ENCODE data around the gene RIPPLY1.

RIPPLY1 gene

GRCh38 chrX:106903291-106903824 is at the start of gene RIPPLY1:
RIPPLY1 (minus strand) TSS chrX:106903341; CDS start chrX:106903287, 54 bp downstream.
- DNase-seq (ENCODE audit: low read depth in 1 of 2, low spot score in 1 of 2), result no peak
- no peak for TF ChIP-seq JUND (IDR thresholded peaks at IDR 0.05; ENCODE audit: low read depth)
- in situ Hi-C loops (cut with HindIII; ENCODE audit: low pct_unique_long_range_greater_than_20kb, low sequenced_read_pairs), result no loop called here

GRCh38 chrX:106952538-106952937 is 49.4 kb upstream of the RIPPLY1 start:
- no peak for TF ChIP-seq JUND (IDR thresholded peaks at IDR 0.05; ENCODE audit: low read depth)
- DNase-seq (ENCODE audit: low read depth in 1 of 2, low spot score in 1 of 2), result no peak
- in situ Hi-C loops (cut with HindIII; ENCODE audit: low pct_unique_long_range_greater_than_20kb, low sequenced_read_pairs), result no loop called here

- in situ Hi-C loops (cut with HindIII; ENCODE audit: low pct_unique_long_range_greater_than_20kb, low sequenced_read_pairs), result no loop called here
- no peak for TF ChIP-seq JUND (IDR thresholded peaks at IDR 0.05; ENCODE audit: low read depth)
Observed at GRCh38 chrX:106952089-106952488, 48.9 kb upstream of the RIPPLY1 start.

GRCh38 chrX:106951230-106951629 is 48.1 kb upstream of the RIPPLY1 start:
- no peak for TF ChIP-seq JUND (IDR thresholded peaks at IDR 0.05; ENCODE audit: low read depth)
- in situ Hi-C loops (cut with HindIII; ENCODE audit: low pct_unique_long_range_greater_than_20kb, low sequenced_read_pairs), result no loop called here
- DNase-seq (ENCODE audit: low read depth in 1 of 2, low spot score in 1 of 2), result no peak

More at GRCh38 chrX:106952089-106952488, 48.9 kb upstream of the RIPPLY1 start:
- DNase-seq (ENCODE audit: low read depth in 1 of 2, low spot score in 1 of 2), result no peak

GRCh38 chrX:106950381-106950780 is 47.2 kb upstream of the RIPPLY1 start:
- TF ChIP-seq JUND (IDR thresholded peaks at IDR 0.05; ENCODE audit: low read depth), result no peak
- DNase-seq (ENCODE audit: low read depth in 1 of 2, low spot score in 1 of 2), result no peak
- in situ Hi-C loops (cut with HindIII; ENCODE audit: low pct_unique_long_range_greater_than_20kb, low sequenced_read_pairs), result no loop called here

GRCh38 chrX:106949366-106949765 is 46.2 kb upstream of the RIPPLY1 start:
- DNase-seq (ENCODE audit: low read depth in 1 of 2, low spot score in 1 of 2), result no peak
- no peak for TF ChIP-seq JUND (IDR thresholded peaks at IDR 0.05; ENCODE audit: low read depth)
- in situ Hi-C loops (cut with HindIII; ENCODE audit: low pct_unique_long_range_greater_than_20kb, low sequenced_read_pairs), result no loop called here

GRCh38 chrX:106948641-106949040 is 45.5 kb upstream of the RIPPLY1 start:
- TF ChIP-seq JUND (IDR thresholded peaks at IDR 0.05; ENCODE audit: low read depth), result no peak
- in situ Hi-C loops (cut with HindIII; ENCODE audit: low pct_unique_long_range_greater_than_20kb, low sequenced_read_pairs), result no loop called here
- no peak for DNase-seq (ENCODE audit: low read depth in 1 of 2, low spot score in 1 of 2)

- TF ChIP-seq JUND (IDR thresholded peaks at IDR 0.05; ENCODE audit: low read depth), result no peak
- DNase-seq (ENCODE audit: low read depth in 1 of 2, low spot score in 1 of 2), result no peak
- in situ Hi-C loops (cut with HindIII; ENCODE audit: low pct_unique_long_range_greater_than_20kb, low sequenced_read_pairs), result no loop called here
Observed at GRCh38 chrX:106946464-106946863, 43.3 kb upstream of the RIPPLY1 start.

- no peak for TF ChIP-seq JUND (IDR thresholded peaks at IDR 0.05; ENCODE audit: low read depth)
- in situ Hi-C loops (cut with HindIII; ENCODE audit: low pct_unique_long_range_greater_than_20kb, low sequenced_read_pairs), result no loop called here
- DNase-seq (ENCODE audit: low read depth in 1 of 2, low spot score in 1 of 2), result no peak
Observed at GRCh38 chrX:106940068-106940467, 36.9 kb upstream of the RIPPLY1 start.

GRCh38 chrX:106939566-106939965 is 36.4 kb upstream of the RIPPLY1 start:
- in situ Hi-C loops (cut with HindIII; ENCODE audit: low pct_unique_long_range_greater_than_20kb, low sequenced_read_pairs), result no loop called here
- DNase-seq (ENCODE audit: low read depth in 1 of 2, low spot score in 1 of 2), result no peak
- TF ChIP-seq JUND (IDR thresholded peaks at IDR 0.05; ENCODE audit: low read depth), result no peak

- in situ Hi-C loops (cut with HindIII; ENCODE audit: low pct_unique_long_range_greater_than_20kb, low sequenced_read_pairs), result no loop called here
Observed at GRCh38 chrX:106936246-106936645, 33.1 kb upstream of the RIPPLY1 start.

GRCh38 chrX:106935175-106935574 is 32.0 kb upstream of the RIPPLY1 start:
- in situ Hi-C loops (cut with HindIII; ENCODE audit: low pct_unique_long_range_greater_than_20kb, low sequenced_read_pairs), result no loop called here
- no peak for DNase-seq (ENCODE audit: low read depth in 1 of 2, low spot score in 1 of 2)
- no peak for TF ChIP-seq JUND (IDR thresholded peaks at IDR 0.05; ENCODE audit: low read depth)

More at GRCh38 chrX:106936246-106936645, 33.1 kb upstream of the RIPPLY1 start:
- DNase-seq (ENCODE audit: low read depth in 1 of 2, low spot score in 1 of 2), result no peak
- no peak for TF ChIP-seq JUND (IDR thresholded peaks at IDR 0.05; ENCODE audit: low read depth)

GRCh38 chrX:106933538-106933961 is 30.4 kb upstream of the RIPPLY1 start:
- in situ Hi-C loops (cut with HindIII; ENCODE audit: low pct_unique_long_range_greater_than_20kb, low sequenced_read_pairs), result no loop called here
- no peak for DNase-seq (ENCODE audit: low read depth in 1 of 2, low spot score in 1 of 2)
- no peak for TF ChIP-seq JUND (IDR thresholded peaks at IDR 0.05; ENCODE audit: low read depth)

- in situ Hi-C loops (cut with HindIII; ENCODE audit: low pct_unique_long_range_greater_than_20kb, low sequenced_read_pairs), result no loop called here
- DNase-seq (ENCODE audit: low read depth in 1 of 2, low spot score in 1 of 2), result no peak
- no peak for TF ChIP-seq JUND (IDR thresholded peaks at IDR 0.05; ENCODE audit: low read depth)
Observed at GRCh38 chrX:106932960-106933537, 29.9 kb upstream of the RIPPLY1 start.

Measured in T47D (cell line).